ENCODE measurements around the gene TNFRSF6B. TPM values are rescaled to one million over a fixed set of nuclear protein-coding genes. Genes with fewer than 3 reads are reported as not detected.

Gene TNFRSF6B
- total and polyA plus RNA-seq, 2 of the 4 experiments (the other 2 are of a cell fraction) = 1.3 to 11.0 TPM

DNA sequence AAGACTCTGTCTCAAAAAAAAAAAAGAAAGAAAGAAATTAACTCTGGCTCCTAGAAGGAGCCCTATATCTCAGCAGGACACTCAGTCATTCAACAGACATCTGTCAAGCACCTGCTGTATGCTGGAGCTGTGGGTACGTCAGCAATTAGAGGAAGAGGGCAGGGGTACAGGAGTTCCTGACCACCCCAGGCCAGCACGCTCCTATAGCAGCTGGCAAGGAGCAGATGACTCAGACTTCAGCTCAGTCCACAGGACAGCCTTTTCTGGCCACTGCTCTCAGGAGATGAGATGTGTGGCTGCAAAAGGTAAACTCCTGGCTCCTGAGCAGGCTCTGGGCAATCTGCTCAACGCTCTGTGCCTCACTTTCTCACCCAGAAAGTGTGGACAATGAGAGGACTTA, 40.0 kb upstream of the TNFRSF6B start:
- no peak overlapping the region for H3K56ac ChIP-seq (ENCODE audit: extremely low read depth, insufficient read depth, low read length)
- no peak overlapping the region for H2AK9ac ChIP-seq (replicated peaks; ENCODE audit: low read depth, low read length, poor library complexity)
- TF ChIP-seq MAFK (IDR thresholded peaks at IDR 0.05; ENCODE audit: low read depth, low read length) (no peak), RCOR1 (IDR thresholded peaks at IDR 0.05; ENCODE audit: insufficient replicate concordance, low read length) (no peak), MXI1 (IDR thresholded peaks at IDR 0.05; ENCODE audit: borderline replicate concordance, low read depth, low read length) (no peak), RFX5 (IDR thresholded peaks at IDR 0.05; ENCODE audit: low read depth, low read length) (no peak), BHLHE40 (IDR thresholded peaks at IDR 0.05; ENCODE audit: low read depth, low read length) (no peak), FOS (IDR thresholded peaks at IDR 0.05; ENCODE audit: low read depth, low read length) (no peak), SMC3 (IDR thresholded peaks at IDR 0.05; ENCODE audit: low read depth, low read length) (no peak), RAD21 (IDR thresholded peaks at IDR 0.05; ENCODE audit: low read length) (no peak), MAZ (IDR thresholded peaks at IDR 0.05; ENCODE audit: borderline replicate concordance, low read depth, low read length) (no peak), CEBPB (IDR thresholded peaks at IDR 0.05; ENCODE audit: low read depth, low read length) (no peak), NFE2L2 (IDR thresholded peaks at IDR 0.05; ENCODE audit: low read depth, low read length) (no peak), POLR2A (IDR thresholded peaks at IDR 0.05; ENCODE audit: low read depth, low read length) (no peak), CHD1 (IDR thresholded peaks at IDR 0.05; ENCODE audit: low read depth, low read length) (no peak)
- TF ChIP-seq, protein P1, sequence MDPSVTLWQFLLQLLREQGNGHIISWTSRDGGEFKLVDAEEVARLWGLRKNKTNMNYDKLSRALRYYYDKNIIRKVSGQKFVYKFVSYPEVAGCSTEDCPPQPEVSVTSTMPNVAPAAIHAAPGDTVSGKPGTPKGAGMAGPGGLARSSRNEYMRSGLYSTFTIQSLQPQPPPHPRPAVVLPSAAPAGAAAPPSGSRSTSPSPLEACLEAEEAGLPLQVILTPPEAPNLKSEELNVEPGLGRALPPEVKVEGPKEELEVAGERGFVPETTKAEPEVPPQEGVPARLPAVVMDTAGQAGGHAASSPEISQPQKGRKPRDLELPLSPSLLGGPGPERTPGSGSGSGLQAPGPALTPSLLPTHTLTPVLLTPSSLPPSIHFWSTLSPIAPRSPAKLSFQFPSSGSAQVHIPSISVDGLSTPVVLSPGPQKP (IDR thresholded peaks at IDR 0.05; ENCODE audit: borderline replicate concordance, low read depth, low read length) = no peak
- TF ChIP-seq, protein P2, sequence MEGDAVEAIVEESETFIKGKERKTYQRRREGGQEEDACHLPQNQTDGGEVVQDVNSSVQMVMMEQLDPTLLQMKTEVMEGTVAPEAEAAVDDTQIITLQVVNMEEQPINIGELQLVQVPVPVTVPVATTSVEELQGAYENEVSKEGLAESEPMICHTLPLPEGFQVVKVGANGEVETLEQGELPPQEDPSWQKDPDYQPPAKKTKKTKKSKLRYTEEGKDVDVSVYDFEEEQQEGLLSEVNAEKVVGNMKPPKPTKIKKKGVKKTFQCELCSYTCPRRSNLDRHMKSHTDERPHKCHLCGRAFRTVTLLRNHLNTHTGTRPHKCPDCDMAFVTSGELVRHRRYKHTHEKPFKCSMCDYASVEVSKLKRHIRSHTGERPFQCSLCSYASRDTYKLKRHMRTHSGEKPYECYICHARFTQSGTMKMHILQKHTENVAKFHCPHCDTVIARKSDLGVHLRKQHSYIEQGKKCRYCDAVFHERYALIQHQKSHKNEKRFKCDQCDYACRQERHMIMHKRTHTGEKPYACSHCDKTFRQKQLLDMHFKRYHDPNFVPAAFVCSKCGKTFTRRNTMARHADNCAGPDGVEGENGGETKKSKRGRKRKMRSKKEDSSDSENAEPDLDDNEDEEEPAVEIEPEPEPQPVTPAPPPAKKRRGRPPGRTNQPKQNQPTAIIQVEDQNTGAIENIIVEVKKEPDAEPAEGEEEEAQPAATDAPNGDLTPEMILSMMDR (conservative IDR thresholded peaks at IDR 0.05; ENCODE audit: low read depth, low read length) = no peak
- TF ChIP-seq, protein P3, sequence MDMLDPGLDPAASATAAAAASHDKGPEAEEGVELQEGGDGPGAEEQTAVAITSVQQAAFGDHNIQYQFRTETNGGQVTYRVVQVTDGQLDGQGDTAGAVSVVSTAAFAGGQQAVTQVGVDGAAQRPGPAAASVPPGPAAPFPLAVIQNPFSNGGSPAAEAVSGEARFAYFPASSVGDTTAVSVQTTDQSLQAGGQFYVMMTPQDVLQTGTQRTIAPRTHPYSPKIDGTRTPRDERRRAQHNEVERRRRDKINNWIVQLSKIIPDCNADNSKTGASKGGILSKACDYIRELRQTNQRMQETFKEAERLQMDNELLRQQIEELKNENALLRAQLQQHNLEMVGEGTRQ (IDR thresholded peaks at IDR 0.05; ENCODE audit: low read depth, low read length) = no peak
- WGBS, 2 experiments (ENCODE audit: extremely low coverage in 2 of 2, insufficient read length in 1 of 2) = no CpG with 5 or more reads among the region's 3 CpGs
- peaks cover 9% of the 10 kb centered on the region for H4K20me1 ChIP-seq (ENCODE audit: insufficient read depth, low read length)
- in situ Hi-C loops (cut with MboI; ENCODE audit: low sequenced_read_pairs) = no loop called here
- DNase-seq (peak; percentile 15), ATAC-seq (ENCODE audit: low read depth) (no peak)
- H3K18ac ChIP-seq (ENCODE audit: low read depth, low read length) = no peak overlapping the region
- intact Hi-C loops (cut with micrococcal nuclease) = loop anchor here (10.0 kb wide), 1 partner anchor 122 kb away; the partner anchor contains the start of gene PTK6
- H3K9ac ChIP-seq (ENCODE audit: low read depth, low read length) = no peak overlapping the region
- H2BK5ac ChIP-seq (ENCODE audit: low read depth, low read length, poor library complexity, severe bottlenecking) = no peak overlapping the region
- H4K5ac ChIP-seq (ENCODE audit: low read depth, low read length) = no peak overlapping the region
- H3K4ac ChIP-seq (ENCODE audit: low read depth, low read length) = no peak overlapping the region
- no peaks in the 10 kb centered on the region for H3K27me3 ChIP-seq (ENCODE audit: control insufficient read depth, insufficient read depth, low read length)
- H3K79me1 ChIP-seq (ENCODE audit: low read depth in 1 of 2, low read length in 2 of 2) = peaks cover 10 to 41% of the 10 kb centered on the region in 2 experiments
- peaks cover 6% of the 10 kb centered on the region; the same call in 1 of the 2 replicates for H3K36me3 ChIP-seq (ENCODE audit: control insufficient read depth, insufficient read depth, low read length)
- H3K4me1 ChIP-seq (ENCODE audit: control insufficient read depth, insufficient read depth, low read length) = peaks cover 17% of the 10 kb centered on the region
- no peak overlapping the region for H2AK5ac ChIP-seq (ENCODE audit: low read depth, low read length)
- no peak overlapping the region for H4K91ac ChIP-seq (ENCODE audit: insufficient read depth, low read depth, low read length)
- H3K4me3 ChIP-seq (ENCODE audit: insufficient read depth, low read depth, low read length) = no peak overlapping the region
- no peak overlapping the region for H2BK15ac ChIP-seq (ENCODE audit: low read depth, low read length)
- H2AFZ ChIP-seq (replicated peaks; ENCODE audit: low read length, poor library complexity) = no peak overlapping the region
- no peak overlapping the region for H3K23ac ChIP-seq (ENCODE audit: low read depth, low read length)
- H4K8ac ChIP-seq (ENCODE audit: low read depth in 2 of 2, low read length in 2 of 2) = no peak overlapping the region
- no TSS peak for BruUV-seq (replicated peaks)
- 0 out of 2 replicates have a peak, but pooled peaks cover 12% of the 10 kb centered on the region for H3K9me1 ChIP-seq (ENCODE audit: insufficient read depth, low read length)
- no peaks in the 10 kb centered on the region for H3K9me3 ChIP-seq (ENCODE audit: control insufficient read depth, insufficient read depth, low read length)
- no peak overlapping the region for H3K27ac ChIP-seq (ENCODE audit: insufficient read depth, low read length)
- dilution Hi-C loops (cut with HindIII; ENCODE audit: low sequenced_read_pairs, unreplicated experiment) = no loop called here
- no peak overlapping the region for H3K14ac ChIP-seq (replicated peaks; ENCODE audit: low read depth, low read length)
- H2BK120ac ChIP-seq (ENCODE audit: low read depth, low read length) = no peak overlapping the region
- CTCF ChIA-PET = no interaction called here
- no peak overlapping the region for H2BK20ac ChIP-seq (ENCODE audit: low read depth, low read length)
- no peak overlapping the region for H3K4me2 ChIP-seq (ENCODE audit: low read depth, low read length)
- POLR2A ChIA-PET (ENCODE audit: unreplicated experiment) = no interaction called here
